ENCODE results near the gene ZDHHC6. TPM values are rescaled to one million over a fixed set of nuclear protein-coding genes. Genes with fewer than 3 reads are reported as not detected.

ZDHHC6 gene, protein sequence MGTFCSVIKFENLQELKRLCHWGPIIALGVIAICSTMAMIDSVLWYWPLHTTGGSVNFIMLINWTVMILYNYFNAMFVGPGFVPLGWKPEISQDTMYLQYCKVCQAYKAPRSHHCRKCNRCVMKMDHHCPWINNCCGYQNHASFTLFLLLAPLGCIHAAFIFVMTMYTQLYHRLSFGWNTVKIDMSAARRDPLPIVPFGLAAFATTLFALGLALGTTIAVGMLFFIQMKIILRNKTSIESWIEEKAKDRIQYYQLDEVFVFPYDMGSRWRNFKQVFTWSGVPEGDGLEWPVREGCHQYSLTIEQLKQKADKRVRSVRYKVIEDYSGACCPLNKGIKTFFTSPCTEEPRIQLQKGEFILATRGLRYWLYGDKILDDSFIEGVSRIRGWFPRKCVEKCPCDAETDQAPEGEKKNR
- total RNA-seq = 33.4 to 37.1 TPM (median 34.3 TPM) in 3 replicates

DNA sequence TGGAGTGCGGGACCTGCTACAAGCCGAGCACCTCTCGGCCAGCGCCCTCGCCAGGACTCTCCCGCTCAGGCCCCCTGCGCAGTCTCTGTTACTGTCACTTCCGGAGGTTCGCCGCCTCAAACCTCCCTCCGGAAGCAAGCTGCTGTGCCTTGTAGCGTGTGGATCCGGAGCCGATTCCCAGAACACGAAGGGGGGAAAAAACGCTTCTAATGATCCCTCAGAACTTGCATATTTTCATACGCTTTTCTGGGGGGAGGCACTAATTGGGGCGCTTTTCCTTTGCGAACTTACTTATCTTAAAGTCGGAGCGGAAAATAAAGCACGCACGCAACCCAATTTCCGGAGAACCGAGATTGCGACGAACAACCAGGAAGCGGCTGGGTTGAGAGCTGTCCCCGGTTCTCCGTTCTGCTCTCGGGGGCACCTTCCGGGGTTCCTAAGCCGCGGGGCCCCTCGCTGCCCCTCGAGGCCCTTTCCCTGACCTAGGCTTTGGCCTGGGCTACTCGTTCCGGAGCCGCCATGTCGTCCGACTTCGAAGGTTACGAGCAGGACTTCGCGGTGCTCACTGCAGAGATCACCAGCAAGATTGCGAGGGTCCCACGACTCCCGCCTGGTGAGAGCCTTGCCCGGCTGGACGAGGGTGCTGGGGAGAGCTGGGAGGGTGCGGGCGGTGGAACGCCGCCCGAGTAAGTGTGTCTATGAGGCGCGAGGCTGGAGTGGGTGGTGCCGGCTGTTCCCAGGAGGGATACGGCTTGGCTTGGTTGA lies at the start of gene ZDHHC6, which contains the start of gene VTI1A:
Gene ZDHHC6 (minus strand): TSS at position 60 of the 765 bp plus-strand sequence. CDS start 1,478 bp downstream, outside the sequence.
Gene VTI1A (plus strand): TSS at position 361 of the 765 bp plus-strand sequence. CDS start 159 bp downstream, at position 520.
- Mint-ChIP-seq H3K27me3 (ENCODE audit: low read depth) (no peaks in the 10 kb centered on the region), H3K4me3 (peak within 1 kb of the TSS; percentile 82), H3K27ac (peak within 1 kb of the TSS; percentile 80), H3K36me3 (peaks cover 5% of the 10 kb centered on the region), H3K4me1 (peaks cover 20% of the 10 kb centered on the region), H3K9me3 (no peaks in the 10 kb centered on the region)
- TF ChIP-seq CTCF (IDR thresholded peaks at IDR 0.05; ENCODE audit: unreplicated experiment) = no peak
- DNase-seq (ENCODE audit: low spot score in 2 of 2, unreplicated experiment in 2 of 2) = peak; percentile 51 to 81

GRCh38 chr10:112492736-112493135 lies 46.0 kb upstream of the ZDHHC6 start:
- Mint-ChIP-seq H3K9me3 (no peaks in the 10 kb centered on the region), H3K27ac (no peak overlapping the region), H3K27me3 (ENCODE audit: low read depth) (no peaks in the 10 kb centered on the region), H3K4me3 (no peak overlapping the region), H3K4me1 (peaks cover 23% of the 10 kb centered on the region), H3K36me3 (no peaks in the 10 kb centered on the region)
- no peak for TF ChIP-seq CTCF (IDR thresholded peaks at IDR 0.05; ENCODE audit: unreplicated experiment)
- DNase-seq (ENCODE audit: low spot score in 2 of 2, unreplicated experiment in 2 of 2) = no peak

DNA sequence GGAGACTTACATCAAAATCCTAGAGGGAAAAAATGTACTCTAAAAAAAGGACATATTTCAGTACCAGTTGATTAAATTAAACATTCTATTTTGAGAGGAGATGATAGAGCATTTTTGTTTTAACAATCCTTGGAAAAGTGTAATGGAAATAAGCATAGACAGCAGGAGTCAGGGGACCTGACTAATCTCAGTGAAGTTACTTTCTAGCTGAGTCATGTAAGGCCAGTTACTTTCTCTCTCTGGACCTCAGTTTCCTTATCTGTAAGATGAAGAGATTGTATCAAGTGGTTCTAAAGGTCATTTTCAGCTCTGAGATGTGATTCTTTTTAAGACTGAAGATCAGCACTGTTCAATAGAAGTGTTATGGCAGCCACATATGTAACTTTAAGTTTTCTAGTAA lies 44.4 kb upstream of the ZDHHC6 start:
- Mint-ChIP-seq H3K27ac (peak overlapping the region; percentile 60), H3K27me3 (ENCODE audit: low read depth) (no peaks in the 10 kb centered on the region), H3K4me3 (no peak overlapping the region), H3K4me1 (peaks cover 23% of the 10 kb centered on the region), H3K36me3 (no peaks in the 10 kb centered on the region), H3K9me3 (no peaks in the 10 kb centered on the region)
- DNase-seq (ENCODE audit: low spot score in 2 of 2, unreplicated experiment in 2 of 2) = no peak
- TF ChIP-seq CTCF (IDR thresholded peaks at IDR 0.05; ENCODE audit: unreplicated experiment) = no peak

GRCh38 chr10:112490545-112490944 lies 43.8 kb upstream of the ZDHHC6 start:
- Mint-ChIP-seq H3K9me3 (no peaks in the 10 kb centered on the region), H3K27ac (no peak overlapping the region), H3K4me3 (no peak overlapping the region), H3K36me3 (no peaks in the 10 kb centered on the region), H3K4me1 (peaks cover 23% of the 10 kb centered on the region), H3K27me3 (ENCODE audit: low read depth) (no peaks in the 10 kb centered on the region)
- no peak for TF ChIP-seq CTCF (IDR thresholded peaks at IDR 0.05; ENCODE audit: unreplicated experiment)
- DNase-seq (ENCODE audit: low spot score in 2 of 2, unreplicated experiment in 2 of 2) = peak; percentile 33 to 52

DNA sequence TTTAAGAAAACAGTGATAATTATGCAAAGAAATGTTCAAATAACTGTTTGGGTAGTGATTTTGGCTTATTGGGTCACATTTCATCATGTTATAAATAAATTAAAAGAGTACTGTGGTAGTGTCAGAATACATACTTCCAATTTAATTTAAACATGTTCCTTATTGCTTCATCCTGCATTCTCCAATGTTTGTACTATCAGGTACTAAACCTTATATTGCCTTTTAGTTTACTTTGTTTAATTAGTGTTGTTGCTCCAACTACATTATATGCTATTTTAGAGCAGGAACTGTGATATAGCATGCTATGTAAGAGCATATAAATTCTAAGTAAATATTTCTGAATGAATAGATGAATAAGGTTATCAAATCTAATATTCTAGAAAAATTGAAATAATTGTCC lies 41.2 kb upstream of the ZDHHC6 start:
- H3K27me3 Mint-ChIP-seq (ENCODE audit: low read depth) = no peaks in the 10 kb centered on the region
- TF ChIP-seq CTCF (IDR thresholded peaks at IDR 0.05; ENCODE audit: unreplicated experiment) = no peak
- H3K36me3 Mint-ChIP-seq = no peaks in the 10 kb centered on the region
- H3K4me1 Mint-ChIP-seq = peaks cover 23% of the 10 kb centered on the region
- H3K4me3 Mint-ChIP-seq = no peak overlapping the region
- H3K9me3 Mint-ChIP-seq = no peaks in the 10 kb centered on the region
- H3K27ac Mint-ChIP-seq = no peak overlapping the region
- DNase-seq (ENCODE audit: low spot score in 2 of 2, unreplicated experiment in 2 of 2) = no peak

Measured in mesothelial cell of epicardium (in vitro differentiated cells).